SK-N-SH (cell line): Measurements from ENCODE around the gene MOK.

Experiments used
- CHD2 ChIP-seq: fragments of 150-350 bp; IDR thresholded peaks from 2 replicates; pipeline ENCODE4 v1.6.1; 2018; ENCODE audit warnings: low read length; ENCODE audit not compliant: partially characterized antibody
- CTCF ChIP-seq: fragments of 200-600 bp; sonication (generic); IDR thresholded peaks from 2 replicates; pipeline ENCODE4 v1.6.1; 2017; ENCODE audit warnings: antibody characterized with exemption, mild to moderate bottlenecking, moderate library complexity
- EZH2phosphoT487 ChIP-seq: fragments of 200-600 bp; sonication (generic); IDR thresholded peaks from 2 replicates; pipeline ENCODE4 v1.6.1; 2017; ENCODE audit warnings: low read depth, mixed run types, mild to moderate bottlenecking, antibody characterized with exemption, moderate library complexity, borderline replicate concordance
- NFIC ChIP-seq: IDR thresholded peaks from 2 replicates; pipeline ENCODE4 v1.4.0; 2012; ENCODE audit warnings: borderline replicate concordance
- POLR2AphosphoS5 ChIP-seq: IDR thresholded peaks from 2 replicates; pipeline ENCODE4 v1.6.1; 2012; ENCODE audit warnings: low read depth, low read length
- RXRA ChIP-seq: IDR thresholded peaks from 2 replicates; pipeline ENCODE4 v1.4.0; 2012; ENCODE audit warnings: low read depth, mild to moderate bottlenecking, borderline replicate concordance
- SMC3 ChIP-seq: IDR thresholded peaks from 2 replicates; pipeline ENCODE4 v1.6.1; 2012; ENCODE audit warnings: low read depth, low read length, improper control_type of control experiment
- TAF1 ChIP-seq: IDR thresholded peaks from 2 replicates; pipeline ENCODE4 v1.6.1; 2012; ENCODE audit warnings: low read depth, mild to moderate bottlenecking, low read length, moderate library complexity, borderline replicate concordance
- YY1 ChIP-seq: IDR thresholded peaks from 2 replicates; pipeline ENCODE4 v1.4.0; 2012; ENCODE audit warnings: low read depth, mild to moderate bottlenecking
- TF ChIP-seq, protein P1 (sequence below): IDR thresholded peaks from 2 replicates; pipeline ENCODE4 v1.6.1; 2012; ENCODE audit warnings: mild to moderate bottlenecking, low read depth, low read length, moderate library complexity
- TF ChIP-seq, protein P2 (sequence below): IDR thresholded peaks from 2 replicates; pipeline ENCODE4 v1.4.0; 2012; ENCODE audit warnings: low read depth, borderline replicate concordance

DNA sequence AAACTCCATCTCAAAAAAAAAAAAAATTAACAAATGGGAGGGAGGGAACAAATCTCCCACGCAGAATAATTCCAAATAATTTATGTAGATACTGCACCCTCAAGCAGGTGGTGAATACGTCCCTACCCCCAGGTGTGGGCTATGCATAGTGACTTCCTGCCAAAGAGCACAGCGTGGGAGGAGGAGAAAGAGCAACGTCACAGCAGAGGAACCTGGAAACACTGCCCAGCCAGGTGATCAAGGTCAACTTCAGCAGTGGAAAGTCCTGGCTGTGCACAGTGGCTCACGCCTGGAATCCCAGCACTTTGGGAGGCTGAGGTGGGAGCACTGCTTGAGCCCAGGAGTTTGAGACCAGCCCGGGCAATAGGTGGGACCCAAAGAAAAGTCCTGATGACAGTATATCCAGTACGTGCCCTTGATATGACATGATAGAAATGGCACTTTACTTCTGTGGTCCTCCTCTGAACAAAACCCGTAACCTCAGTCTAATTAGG lies 48.2 kb upstream of the MOK start:
- TF ChIP-seq EZH2phosphoT487 (no peak), CTCF (no peak), SMC3 (no peak), TAF1 (no peak), NFIC (no peak), YY1 (no peak), RXRA (no peak), CHD2 (no peak), POLR2AphosphoS5 (no peak)
- TF ChIP-seq, protein P1, sequence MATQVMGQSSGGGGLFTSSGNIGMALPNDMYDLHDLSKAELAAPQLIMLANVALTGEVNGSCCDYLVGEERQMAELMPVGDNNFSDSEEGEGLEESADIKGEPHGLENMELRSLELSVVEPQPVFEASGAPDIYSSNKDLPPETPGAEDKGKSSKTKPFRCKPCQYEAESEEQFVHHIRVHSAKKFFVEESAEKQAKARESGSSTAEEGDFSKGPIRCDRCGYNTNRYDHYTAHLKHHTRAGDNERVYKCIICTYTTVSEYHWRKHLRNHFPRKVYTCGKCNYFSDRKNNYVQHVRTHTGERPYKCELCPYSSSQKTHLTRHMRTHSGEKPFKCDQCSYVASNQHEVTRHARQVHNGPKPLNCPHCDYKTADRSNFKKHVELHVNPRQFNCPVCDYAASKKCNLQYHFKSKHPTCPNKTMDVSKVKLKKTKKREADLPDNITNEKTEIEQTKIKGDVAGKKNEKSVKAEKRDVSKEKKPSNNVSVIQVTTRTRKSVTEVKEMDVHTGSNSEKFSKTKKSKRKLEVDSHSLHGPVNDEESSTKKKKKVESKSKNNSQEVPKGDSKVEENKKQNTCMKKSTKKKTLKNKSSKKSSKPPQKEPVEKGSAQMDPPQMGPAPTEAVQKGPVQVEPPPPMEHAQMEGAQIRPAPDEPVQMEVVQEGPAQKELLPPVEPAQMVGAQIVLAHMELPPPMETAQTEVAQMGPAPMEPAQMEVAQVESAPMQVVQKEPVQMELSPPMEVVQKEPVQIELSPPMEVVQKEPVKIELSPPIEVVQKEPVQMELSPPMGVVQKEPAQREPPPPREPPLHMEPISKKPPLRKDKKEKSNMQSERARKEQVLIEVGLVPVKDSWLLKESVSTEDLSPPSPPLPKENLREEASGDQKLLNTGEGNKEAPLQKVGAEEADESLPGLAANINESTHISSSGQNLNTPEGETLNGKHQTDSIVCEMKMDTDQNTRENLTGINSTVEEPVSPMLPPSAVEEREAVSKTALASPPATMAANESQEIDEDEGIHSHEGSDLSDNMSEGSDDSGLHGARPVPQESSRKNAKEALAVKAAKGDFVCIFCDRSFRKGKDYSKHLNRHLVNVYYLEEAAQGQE: no peak
- TF ChIP-seq, protein P2, sequence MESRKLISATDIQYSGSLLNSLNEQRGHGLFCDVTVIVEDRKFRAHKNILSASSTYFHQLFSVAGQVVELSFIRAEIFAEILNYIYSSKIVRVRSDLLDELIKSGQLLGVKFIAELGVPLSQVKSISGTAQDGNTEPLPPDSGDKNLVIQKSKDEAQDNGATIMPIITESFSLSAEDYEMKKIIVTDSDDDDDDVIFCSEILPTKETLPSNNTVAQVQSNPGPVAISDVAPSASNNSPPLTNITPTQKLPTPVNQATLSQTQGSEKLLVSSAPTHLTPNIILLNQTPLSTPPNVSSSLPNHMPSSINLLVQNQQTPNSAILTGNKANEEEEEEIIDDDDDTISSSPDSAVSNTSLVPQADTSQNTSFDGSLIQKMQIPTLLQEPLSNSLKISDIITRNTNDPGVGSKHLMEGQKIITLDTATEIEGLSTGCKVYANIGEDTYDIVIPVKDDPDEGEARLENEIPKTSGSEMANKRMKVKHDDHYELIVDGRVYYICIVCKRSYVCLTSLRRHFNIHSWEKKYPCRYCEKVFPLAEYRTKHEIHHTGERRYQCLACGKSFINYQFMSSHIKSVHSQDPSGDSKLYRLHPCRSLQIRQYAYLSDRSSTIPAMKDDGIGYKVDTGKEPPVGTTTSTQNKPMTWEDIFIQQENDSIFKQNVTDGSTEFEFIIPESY: no peak
